IMR-90 (cell line): Measurements from ENCODE around the gene ANKRD33B. TPM values are rescaled to one million over a fixed set of nuclear protein-coding genes. Genes with fewer than 3 reads are reported as not detected.

Experiments
- ATAC-seq: fragments of 200-7000 bp; cut with Tn5 transposase; 2 replicates; pipeline ENCODE4 v1.9.1; 2020; ENCODE audit warnings: low read depth, mild to moderate bottlenecking, moderate library complexity
- BruUV-seq: library from RNA; stranded (reverse); fragments of 400-500 nt; replicated peaks from 2 replicates; lab custom pipeline; 2021; lab: Mats Ljungman, UMichigan
- CTCF ChIA-PET: fragments of 300-600 bp; formaldehyde crosslinking; extraction: SDS; loops from one replicate; lab custom pipeline; 2021; ENCODE audit warnings: antibody characterized with exemption; lab: Yijun Ruan, JAX
- POLR2A ChIA-PET: fragments of 300-600 bp; sonication (Branson Sonifier 250); formaldehyde crosslinking; loops from one replicate; lab custom pipeline; 2022; ENCODE audit warnings: antibody characterized with exemption; ENCODE audit not compliant: unreplicated experiment; lab: Charles Lee
- DNase-seq: peaks from one replicate; pipeline ENCODE4 v3.0.0; 2013
- H2AFZ ChIP-seq: replicated peaks from 2 replicates; pipeline ENCODE3; 2013; ENCODE audit warnings: low read length, mild to moderate bottlenecking; ENCODE audit not compliant: poor library complexity
- H2AK5ac ChIP-seq: 2 replicates; pipeline ENCODE4 v1.6.1; 2013; ENCODE audit warnings: low read depth, low read length, inconsistent platforms
- H2AK9ac ChIP-seq: replicated peaks from 2 replicates; pipeline ENCODE3; 2013; ENCODE audit warnings: mild to moderate bottlenecking, low read depth, low read length, moderate library complexity; ENCODE audit not compliant: poor library complexity
- H2BK120ac ChIP-seq: 2 replicates; pipeline ENCODE4 v1.6.1; 2013; ENCODE audit warnings: low read depth, low read length, inconsistent platforms
- H2BK15ac ChIP-seq: 3 replicates; pipeline ENCODE4 v1.6.1; 2013; ENCODE audit warnings: low read depth, low read length, inconsistent platforms
- H2BK20ac ChIP-seq: 2 replicates; pipeline ENCODE4 v1.6.1; 2013; ENCODE audit warnings: low read depth, mild to moderate bottlenecking, inconsistent platforms, low read length, moderate library complexity
- H2BK5ac ChIP-seq: 2 replicates; pipeline ENCODE4 v1.6.1; 2013; ENCODE audit warnings: mild to moderate bottlenecking, low read depth, low read length, inconsistent platforms; ENCODE audit not compliant: poor library complexity, severe bottlenecking
- H3K14ac ChIP-seq: replicated peaks from 2 replicates; pipeline ENCODE4 v1.6.1; 2013; ENCODE audit warnings: low read depth, low read length, inconsistent platforms
- H3K18ac ChIP-seq: 2 replicates; pipeline ENCODE4 v1.6.1; 2013; ENCODE audit warnings: low read depth, low read length, control low read depth
- H3K23ac ChIP-seq: 2 replicates; pipeline ENCODE4 v1.6.1; 2013; ENCODE audit warnings: low read depth, low read length, inconsistent platforms
- H3K27ac ChIP-seq: 2 replicates; pipeline ENCODE4 v1.5.1; 2013; ENCODE audit warnings: mild to moderate bottlenecking, control low read depth, low read length; ENCODE audit not compliant: insufficient read depth
- H3K27me3 ChIP-seq: 2 replicates; pipeline ENCODE4 v1.6.1; 2013; ENCODE audit warnings: low read length; ENCODE audit not compliant: control insufficient read depth, insufficient read depth
- H3K36me3 ChIP-seq: 2 replicates; pipeline ENCODE4 v1.6.1; 2013; ENCODE audit warnings: low read length, mixed read lengths; ENCODE audit not compliant: control insufficient read depth, insufficient read depth
- H3K4ac ChIP-seq: 2 replicates; pipeline ENCODE4 v1.6.1; 2013; ENCODE audit warnings: low read depth, low read length, inconsistent platforms
- H3K4me1 ChIP-seq: 2 replicates; pipeline ENCODE4 v1.6.1; 2013; ENCODE audit warnings: low read length, mixed read lengths; ENCODE audit not compliant: control insufficient read depth, insufficient read depth
- H3K4me2 ChIP-seq: 2 replicates; pipeline ENCODE4 v1.6.1; 2013; ENCODE audit warnings: low read depth, mild to moderate bottlenecking, control low read depth, low read length, moderate library complexity
- H3K4me3 ChIP-seq: 2 replicates; pipeline ENCODE4 v1.5.1; 2013; ENCODE audit warnings: low read depth, mild to moderate bottlenecking, control low read depth, low read length, moderate library complexity; ENCODE audit not compliant: insufficient read depth
- H3K56ac ChIP-seq: 2 replicates; pipeline ENCODE4 v1.6.1; 2013; ENCODE audit warnings: low read length, inconsistent platforms; ENCODE audit not compliant: insufficient read depth; ENCODE audit errors: extremely low read depth
- H3K79me1 ChIP-seq, 2 experiments: 2 replicates each; pipeline ENCODE4 v1.6.1; 2013; ENCODE audit warnings: low read length in 2 of 2, inconsistent platforms in 1 of 2, low read depth in 1 of 2
- H3K9ac ChIP-seq: 2 replicates; pipeline ENCODE4 v1.6.1; 2013; ENCODE audit warnings: low read depth, low read length, control low read depth
- H3K9me1 ChIP-seq: 2 replicates; pipeline ENCODE4 v1.6.1; 2013; ENCODE audit warnings: low read length, inconsistent platforms; ENCODE audit not compliant: insufficient read depth
- H3K9me3 ChIP-seq: 2 replicates; pipeline ENCODE4 v1.6.1; 2013; ENCODE audit warnings: low read length; ENCODE audit not compliant: control insufficient read depth, insufficient read depth
- H4K20me1 ChIP-seq: 2 replicates; pipeline ENCODE4 v1.6.1; 2013; ENCODE audit warnings: low read length, inconsistent platforms; ENCODE audit not compliant: insufficient read depth
- H4K5ac ChIP-seq: 2 replicates; pipeline ENCODE4 v1.6.1; 2013; ENCODE audit warnings: mild to moderate bottlenecking, low read depth, low read length, control low read depth
- H4K8ac ChIP-seq, 2 experiments: 2 replicates each; pipeline ENCODE4 v1.6.1; 2013; ENCODE audit warnings: low read depth in 2 of 2, low read length in 2 of 2, control low read depth in 1 of 2, inconsistent platforms in 1 of 2
- H4K91ac ChIP-seq: 2 replicates; pipeline ENCODE4 v1.6.1; 2013; ENCODE audit warnings: low read depth, low read length, inconsistent platforms; ENCODE audit not compliant: insufficient read depth
- BHLHE40 ChIP-seq: fragments of 150-350 bp; IDR thresholded peaks from 2 replicates; pipeline ENCODE4 v1.6.1; 2016; ENCODE audit warnings: mild to moderate bottlenecking, low read depth, low read length
- CEBPB ChIP-seq: IDR thresholded peaks from 2 replicates; pipeline ENCODE4 v1.6.1; 2012; ENCODE audit warnings: low read depth, low read length, improper control_type of control experiment
- CHD1 ChIP-seq: IDR thresholded peaks from 2 replicates; pipeline ENCODE4 v1.6.1; 2012; ENCODE audit warnings: low read depth, low read length, improper control_type of control experiment
- CTCF ChIP-seq: conservative IDR thresholded peaks from 2 replicates; pipeline ENCODE4 v1.5.1; 2012; ENCODE audit warnings: mild to moderate bottlenecking, low read depth, low read length, improper control_type of control experiment
- ELK1 ChIP-seq: fragments of 150-350 bp; IDR thresholded peaks from 2 replicates; pipeline ENCODE4 v1.6.1; 2016; ENCODE audit warnings: low read depth, mild to moderate bottlenecking, low read length, moderate library complexity, borderline replicate concordance
- FOS ChIP-seq: fragments of 150-350 bp; IDR thresholded peaks from 2 replicates; pipeline ENCODE4 v1.6.1; 2016; ENCODE audit warnings: low read depth, low read length
- MAFK ChIP-seq: IDR thresholded peaks from 2 replicates; pipeline ENCODE4 v1.6.1; 2012; ENCODE audit warnings: low read depth, low read length, improper control_type of control experiment
- MAZ ChIP-seq: IDR thresholded peaks from 2 replicates; pipeline ENCODE4 v1.6.1; 2012; ENCODE audit warnings: low read depth, mild to moderate bottlenecking, low read length, improper control_type of control experiment, moderate library complexity, borderline replicate concordance
- MXI1 ChIP-seq: IDR thresholded peaks from 2 replicates; pipeline ENCODE4 v1.6.1; 2012; ENCODE audit warnings: low read depth, mild to moderate bottlenecking, low read length, moderate library complexity, borderline replicate concordance
- NFE2L2 ChIP-seq: fragments of 150-350 bp; IDR thresholded peaks from 2 replicates; pipeline ENCODE4 v1.6.1; 2016; ENCODE audit warnings: low read depth, mild to moderate bottlenecking, low read length
- RAD21 ChIP-seq: IDR thresholded peaks from 2 replicates; pipeline ENCODE4 v1.6.1; 2012; ENCODE audit warnings: low read length, improper control_type of control experiment
- RCOR1 ChIP-seq: IDR thresholded peaks from 2 replicates; pipeline ENCODE4 v1.6.1; 2012; ENCODE audit warnings: mild to moderate bottlenecking, low read length, improper control_type of control experiment; ENCODE audit not compliant: insufficient replicate concordance
- RFX5 ChIP-seq: IDR thresholded peaks from 2 replicates; pipeline ENCODE4 v1.8.0; 2012; ENCODE audit warnings: low read depth, mild to moderate bottlenecking, low read length, moderate library complexity
- SMC3 ChIP-seq: fragments of 150-350 bp; IDR thresholded peaks from 2 replicates; pipeline ENCODE4 v1.6.1; 2016; ENCODE audit warnings: low read depth, mild to moderate bottlenecking, antibody characterized with exemption, low read length, moderate library complexity
- USF2 ChIP-seq: fragments of 150-350 bp; IDR thresholded peaks from 2 replicates; pipeline ENCODE4 v1.6.1; 2017; ENCODE audit warnings: mild to moderate bottlenecking, antibody characterized with exemption, low read length, low read depth
- WGBS, 2 experiments: methylation state at CpG; one replicate each; pipeline versions ENCODE4 v1.1.5 to v1.1.7; 2013; ENCODE audit warnings: missing lambda C conversion rate in 2 of 2; ENCODE audit not compliant: insufficient read length in 1 of 2; ENCODE audit errors: extremely low coverage in 2 of 2; 5-methylcytosine and 5-hydroxymethylcytosine counted together
- dilution Hi-C: fragments of 300-500 bp; cut with HindIII; formaldehyde crosslinking; loops from one replicate; pipeline ENCODE4 v1.14.3; 2018; ENCODE audit warnings: low sequenced_read_pairs; ENCODE audit not compliant: unreplicated experiment
- in situ Hi-C: fragments of 300-500 bp; cut with MboI; formaldehyde crosslinking; loops from 3 replicates; pipeline ENCODE4 v1.14.3; 2019; ENCODE audit warnings: low sequenced_read_pairs, inconsistent platforms, mixed read lengths
- intact Hi-C: fragments of 100-400 bp; cut with micrococcal nuclease; formaldehyde crosslinking; loops from 2 replicates; pipeline ENCODE4 v1.10.0; 2022
- polyA plus RNA-seq, 3 experiments: library from polyadenylated mRNA; depleted of rRNA; stranded (reverse); fragments of >200 nt; gene quantifications; 2 replicates each; pipeline ENCODE4 v1.2.3, GENCODE V29; 2012; ENCODE audit warnings: low replicate concordance in 1 of 3
- total RNA-seq: library from RNA; depleted of rRNA; stranded (reverse); fragments of >200 nt; gene quantifications from 2 replicates; pipeline ENCODE4 v1.2.3, GENCODE V29; 2012

Gene ANKRD33B
- total and polyA plus RNA-seq, 2 of the 4 experiments (the other 2 are of a cell fraction), result 2.5 to 3.3 TPM

DNA sequence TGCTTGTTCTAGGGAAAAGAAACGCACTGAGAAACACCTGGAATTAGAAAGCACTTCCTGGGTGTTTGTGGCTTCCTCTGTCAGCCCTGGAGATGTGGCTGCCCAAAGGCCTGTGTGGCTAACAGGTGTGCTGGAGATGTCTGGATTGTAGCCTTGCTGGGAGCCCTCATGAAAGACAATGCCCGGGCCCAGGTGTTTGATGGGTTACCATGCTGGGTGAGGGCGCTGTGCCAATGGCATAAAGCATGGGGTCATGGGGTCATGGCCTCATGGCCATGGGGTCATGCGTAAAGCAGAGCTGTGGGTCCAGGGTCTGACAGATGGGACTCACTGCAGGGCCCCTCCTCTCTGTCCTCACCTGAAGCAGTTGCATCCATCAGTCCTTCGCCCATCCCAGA, 21.6 kb downstream of the ANKRD33B start:
- Histone ChIP-seq H3K79me1 (peaks cover 27 to 80% of the 10 kb centered on the region in 2 experiments), H3K9me1 (peaks cover 20% of the 10 kb centered on the region), H3K14ac (no peak overlapping the region), H4K91ac (no peak overlapping the region), H3K4me2 (no peak overlapping the region), H3K36me3 (peaks cover 5% of the 10 kb centered on the region; the same call in 1 of the 2 replicates), H2AK5ac (no peak overlapping the region), H3K56ac (no peak overlapping the region), H3K4me1 (peaks cover 6% of the 10 kb centered on the region; the same call in 1 of the 2 replicates), H4K5ac (no peak overlapping the region), H2BK120ac (no peak overlapping the region), H4K20me1 (peaks cover 67% of the 10 kb centered on the region), H3K27me3 (no peaks in the 10 kb centered on the region), H3K27ac (no peak overlapping the region), H3K23ac (no peak overlapping the region), H2AFZ (no peak overlapping the region), H4K8ac (no peak overlapping the region), H2AK9ac (no peak overlapping the region), H2BK15ac (no peak overlapping the region), H3K18ac (no peak overlapping the region), H3K4ac (no peak overlapping the region), H2BK5ac (no peak overlapping the region), H2BK20ac (no peak overlapping the region), H3K4me3 (no peak overlapping the region), H3K9ac (no peak overlapping the region), H3K9me3 (no peaks in the 10 kb centered on the region)
- WGBS, 2 experiments, result 96% methylated on average over 3 of the region's 5 CpGs; no CpG with 5 or more reads in 1 of the 2 experiments
- ChIA-PET POLR2A (no interaction called here), CTCF (no interaction called here)
- intact Hi-C loops, result no loop called here
- in situ Hi-C loops, result no loop called here
- no peak for TF ChIP-seq CTCF
- TF ChIP-seq MXI1, result no peak
- no peak for TF ChIP-seq ELK1
- TF ChIP-seq CEBPB, result no peak
- TF ChIP-seq RFX5, result no peak
- TF ChIP-seq RAD21, result no peak
- TF ChIP-seq RCOR1, result no peak
- TF ChIP-seq NFE2L2, result no peak
- no peak for TF ChIP-seq FOS
- no peak for TF ChIP-seq MAZ
- no peak for TF ChIP-seq CHD1
- TF ChIP-seq BHLHE40, result no peak
- no peak for TF ChIP-seq USF2
- TF ChIP-seq MAFK, result no peak
- TF ChIP-seq SMC3, result no peak
- dilution Hi-C loops, result no loop called here
- DNase-seq, result no peak
- no peak for ATAC-seq
- no TSS peak for BruUV-seq
